ENCODE results near the gene FBXL22.

Gene FBXL22

DNA sequence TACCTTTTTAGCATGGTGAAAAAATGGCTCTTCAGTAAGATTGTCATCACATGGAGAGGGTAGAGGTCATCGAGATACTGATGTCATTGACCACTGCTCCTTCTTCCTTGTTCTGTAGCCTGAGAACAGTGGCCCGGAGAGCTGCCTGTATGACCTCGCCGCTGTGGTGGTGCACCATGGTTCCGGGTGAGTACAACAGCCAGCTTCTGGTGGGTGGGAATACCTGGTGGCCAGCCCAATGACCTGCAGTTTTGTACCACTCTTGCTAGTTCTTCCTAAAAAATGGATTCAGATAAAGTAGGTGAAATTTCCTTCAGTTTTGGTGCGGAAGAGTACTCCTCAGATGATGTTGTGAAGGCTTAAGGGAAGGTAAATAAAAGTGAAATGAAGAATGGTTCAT is 8.4 kb upstream of the FBXL22 start:
- POLR2A ChIA-PET, result no interaction called here
- no peak for TF ChIP-seq ZNF174 (tag by site-specific recombination; IDR thresholded peaks at IDR 0.05)
- TF ChIP-seq ZNF624 (tag by site-specific recombination; IDR thresholded peaks at IDR 0.05), result no peak
- TF ChIP-seq, protein P1, sequence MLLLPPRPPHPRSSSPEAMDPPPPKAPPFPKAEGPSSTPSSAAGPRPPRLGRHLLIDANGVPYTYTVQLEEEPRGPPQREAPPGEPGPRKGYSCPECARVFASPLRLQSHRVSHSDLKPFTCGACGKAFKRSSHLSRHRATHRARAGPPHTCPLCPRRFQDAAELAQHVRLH (tag by site-specific recombination; IDR thresholded peaks at IDR 0.05), result no peak
- no peak for TF ChIP-seq ZNF623 (tag by site-specific recombination; IDR thresholded peaks at IDR 0.05)
- no peak for TF ChIP-seq ZNF529 (tag by site-specific recombination; IDR thresholded peaks at IDR 0.05; ENCODE audit: insufficient replicate concordance)
- no peak for TF ChIP-seq ZNF394 (tag by site-specific recombination; IDR thresholded peaks at IDR 0.05; ENCODE audit: borderline replicate concordance)
- no peak for TF ChIP-seq ZNF664 (tag by site-specific recombination; IDR thresholded peaks at IDR 0.05)
- TF ChIP-seq ZNF561 (tag by site-specific recombination; IDR thresholded peaks at IDR 0.05; ENCODE audit: borderline replicate concordance), result no peak
- TF ChIP-seq, protein P2, sequence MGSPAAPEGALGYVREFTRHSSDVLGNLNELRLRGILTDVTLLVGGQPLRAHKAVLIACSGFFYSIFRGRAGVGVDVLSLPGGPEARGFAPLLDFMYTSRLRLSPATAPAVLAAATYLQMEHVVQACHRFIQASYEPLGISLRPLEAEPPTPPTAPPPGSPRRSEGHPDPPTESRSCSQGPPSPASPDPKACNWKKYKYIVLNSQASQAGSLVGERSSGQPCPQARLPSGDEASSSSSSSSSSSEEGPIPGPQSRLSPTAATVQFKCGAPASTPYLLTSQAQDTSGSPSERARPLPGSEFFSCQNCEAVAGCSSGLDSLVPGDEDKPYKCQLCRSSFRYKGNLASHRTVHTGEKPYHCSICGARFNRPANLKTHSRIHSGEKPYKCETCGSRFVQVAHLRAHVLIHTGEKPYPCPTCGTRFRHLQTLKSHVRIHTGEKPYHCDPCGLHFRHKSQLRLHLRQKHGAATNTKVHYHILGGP (tag by site-specific recombination; IDR thresholded peaks at IDR 0.05), result no peak
- TF ChIP-seq, protein P3, sequence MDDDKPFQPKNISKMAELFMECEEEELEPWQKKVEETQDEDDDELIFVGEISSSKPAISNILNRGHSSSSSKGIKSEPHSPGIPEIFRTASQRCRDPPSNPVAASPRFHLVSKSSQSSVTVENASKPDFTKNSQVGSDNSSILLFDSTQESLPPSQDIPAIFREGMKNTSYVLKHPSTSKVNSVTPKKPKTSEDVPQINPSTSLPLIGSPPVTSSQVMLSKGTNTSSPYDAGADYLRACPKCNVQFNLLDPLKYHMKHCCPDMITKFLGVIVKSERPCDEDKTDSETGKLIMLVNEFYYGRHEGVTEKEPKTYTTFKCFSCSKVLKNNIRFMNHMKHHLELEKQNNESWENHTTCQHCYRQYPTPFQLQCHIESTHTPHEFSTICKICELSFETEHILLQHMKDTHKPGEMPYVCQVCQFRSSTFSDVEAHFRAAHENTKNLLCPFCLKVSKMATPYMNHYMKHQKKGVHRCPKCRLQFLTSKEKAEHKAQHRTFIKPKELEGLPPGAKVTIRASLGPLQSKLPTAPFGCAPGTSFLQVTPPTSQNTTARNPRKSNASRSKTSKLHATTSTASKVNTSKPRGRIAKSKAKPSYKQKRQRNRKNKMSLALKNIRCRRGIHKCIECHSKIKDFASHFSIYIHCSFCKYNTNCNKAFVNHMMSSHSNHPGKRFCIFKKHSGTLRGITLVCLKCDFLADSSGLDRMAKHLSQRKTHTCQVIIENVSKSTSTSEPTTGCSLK (tag by site-specific recombination; IDR thresholded peaks at IDR 0.05), result no peak
- no peak for TF ChIP-seq ZNF596 (tag by site-specific recombination; IDR thresholded peaks at IDR 0.05)
- no peaks in the 10 kb centered on the region for H3K9me3 ChIP-seq (ENCODE audit: control insufficient read depth, insufficient read depth, low read depth, low read length)
- no peak overlapping the region for H3K27ac ChIP-seq (ENCODE audit: extremely low read depth, low read depth, low read length)
- peaks cover 3% of the 10 kb centered on the region; the same call in 1 of the 2 replicates for H3K4me1 ChIP-seq (ENCODE audit: control insufficient read depth, insufficient read depth, low read length)
- H3K4me3 ChIP-seq (ENCODE audit: low read depth, low read length), result no peak overlapping the region
- peaks cover 6 to 52% of the 10 kb centered on the region in 2 experiments; a peak in 2 of 3 replicates for H3K36me3 ChIP-seq (ENCODE audit: control insufficient read depth in 2 of 2, insufficient read depth in 1 of 2, low read length in 2 of 2)
- CTCF ChIA-PET, result no interaction called here

DNA sequence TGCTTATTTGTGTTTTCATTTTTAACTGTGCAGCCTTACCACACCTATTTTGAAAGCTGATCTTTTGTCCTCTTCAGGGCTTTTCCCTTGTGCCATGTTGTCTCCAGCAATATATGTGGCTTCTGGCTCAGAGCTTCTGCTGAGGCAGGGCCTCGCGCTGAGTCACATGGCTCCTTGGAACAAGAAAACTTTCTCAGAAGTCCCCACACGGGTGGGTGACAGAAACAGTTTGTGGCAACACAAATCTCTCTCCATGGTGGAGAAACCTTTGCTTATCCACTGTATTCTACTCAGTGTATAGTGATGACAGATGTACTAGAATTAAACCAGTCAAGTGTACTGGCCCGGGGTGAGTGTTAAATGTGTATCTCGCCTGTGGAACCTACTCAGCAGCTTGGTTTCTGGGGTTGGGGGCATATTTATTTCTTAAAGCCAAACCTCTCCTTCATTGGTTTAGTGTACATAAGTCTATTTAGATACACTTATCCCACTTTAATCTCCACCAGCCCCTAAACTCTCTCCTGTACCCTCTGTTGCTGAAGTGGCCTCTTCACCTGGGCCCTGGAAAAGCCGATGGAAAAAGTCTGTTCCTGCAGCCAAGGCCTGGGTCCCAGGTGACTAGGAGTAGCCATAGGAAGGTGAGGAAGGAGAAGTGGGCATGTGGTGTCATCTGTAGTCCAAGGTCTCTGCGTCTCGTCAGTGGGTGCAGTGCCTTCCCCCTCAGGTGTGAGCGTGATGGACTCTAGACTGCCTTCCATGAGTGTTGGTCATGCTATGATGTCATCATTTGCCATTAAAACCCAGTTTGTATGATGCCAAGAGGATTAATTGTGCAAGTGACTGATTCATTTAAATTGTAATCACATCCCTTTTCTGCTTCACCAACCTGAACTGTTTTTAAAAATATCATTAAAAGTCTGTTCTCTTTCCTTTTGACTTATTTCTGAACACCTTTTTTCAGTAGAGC is 3.2 kb upstream of the FBXL22 start:
- Histone ChIP-seq H3K27ac (ENCODE audit: extremely low read depth, low read depth, low read length) (no peak overlapping the region), H3K4me1 (ENCODE audit: control insufficient read depth, insufficient read depth, low read length) (no peaks in the 10 kb centered on the region), H3K4me3 (ENCODE audit: low read depth, low read length) (no peak overlapping the region), H3K36me3 (ENCODE audit: control insufficient read depth in 2 of 2, insufficient read depth in 1 of 2, low read length in 2 of 2) (peaks cover 6 to 46% of the 10 kb centered on the region in 2 experiments; a peak in 2 of 3 replicates), H3K9me3 (ENCODE audit: control insufficient read depth, insufficient read depth, low read depth, low read length) (no peaks in the 10 kb centered on the region)
- TF ChIP-seq ZNF776 (tag by site-specific recombination; IDR thresholded peaks at IDR 0.05; ENCODE audit: borderline replicate concordance), result no peak
- TF ChIP-seq ZNF600 (tag by site-specific recombination; IDR thresholded peaks at IDR 0.05), result 0 out of 2 replicates have a peak, but pooled peaks have one; percentile 34
- TF ChIP-seq, protein P4, sequence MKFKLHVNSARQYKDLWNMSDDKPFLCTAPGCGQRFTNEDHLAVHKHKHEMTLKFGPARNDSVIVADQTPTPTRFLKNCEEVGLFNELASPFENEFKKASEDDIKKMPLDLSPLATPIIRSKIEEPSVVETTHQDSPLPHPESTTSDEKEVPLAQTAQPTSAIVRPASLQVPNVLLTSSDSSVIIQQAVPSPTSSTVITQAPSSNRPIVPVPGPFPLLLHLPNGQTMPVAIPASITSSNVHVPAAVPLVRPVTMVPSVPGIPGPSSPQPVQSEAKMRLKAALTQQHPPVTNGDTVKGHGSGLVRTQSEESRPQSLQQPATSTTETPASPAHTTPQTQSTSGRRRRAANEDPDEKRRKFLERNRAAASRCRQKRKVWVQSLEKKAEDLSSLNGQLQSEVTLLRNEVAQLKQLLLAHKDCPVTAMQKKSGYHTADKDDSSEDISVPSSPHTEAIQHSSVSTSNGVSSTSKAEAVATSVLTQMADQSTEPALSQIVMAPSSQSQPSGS (tag by site-specific recombination; IDR thresholded peaks at IDR 0.05; ENCODE audit: low read depth), result peak; percentile 75; the same call in 1 of the 2 replicates
- ChIA-PET CTCF (interaction anchor here (1.0 to 1.4 kb wide), 2 partner anchors 16 to 476 kb away, joined by 3 to 5 read pairs; no protein-coding TSS in a partner anchor), POLR2A (no interaction called here)
